AG04450 (cell line): ENCODE measurements around the gene EVC2. TPM values are rescaled to one million over a fixed set of nuclear protein-coding genes. Genes with fewer than 3 reads are reported as not detected.

ENCODE experiments used
- CTCF ChIA-PET: fragments of 300-600, 350-600 bp; formaldehyde crosslinking; extraction: SDS; loops from one replicate; lab custom pipeline; 2022; ENCODE audit warnings: antibody characterized with exemption, inconsistent platforms; lab: Charles Lee
- POLR2A ChIA-PET: fragments of 350-600 bp; formaldehyde crosslinking; extraction: SDS; loops from one replicate; lab custom pipeline; 2021; ENCODE audit warnings: antibody characterized with exemption, inconsistent platforms; lab: Yijun Ruan, JAX
- DNase-seq: peaks from one replicate; pipeline ENCODE4 v3.0.0-alpha.2; 2011; ENCODE audit warnings: low read depth, low spot score
- H3K27ac ChIP-seq: one replicate; pipeline ENCODE4 v1.5.1; 2012; ENCODE audit warnings: low read depth, low read length, control low read depth
- H3K27me3 ChIP-seq: one replicate; pipeline ENCODE4 v1.6.0; 2012; ENCODE audit warnings: low read length; ENCODE audit not compliant: control insufficient read depth, insufficient read depth
- H3K4me3 ChIP-seq: 2 replicates; pipeline ENCODE4 v1.5.1; 2011; ENCODE audit warnings: mild to moderate bottlenecking, low read depth, low read length, control low read depth
- H3K9me3 ChIP-seq: 2 replicates; pipeline ENCODE4 v1.5.1; 2012; ENCODE audit warnings: low read length; ENCODE audit not compliant: control insufficient read depth, insufficient read depth
- CTCF ChIP-seq: IDR thresholded peaks from 2 replicates; pipeline ENCODE4 v1.5.1; 2011; ENCODE audit warnings: low read depth, low read length, control low read depth, inconsistent platforms
- polyA plus RNA-seq: library from polyadenylated mRNA; depleted of rRNA; stranded (reverse); fragments of >200 nt; gene quantifications from 2 replicates; pipeline ENCODE4 v1.2.3, GENCODE V29; 2011

Gene EVC2
- polyA plus RNA-seq, 1 experiment = 2.1 TPM

DNA sequence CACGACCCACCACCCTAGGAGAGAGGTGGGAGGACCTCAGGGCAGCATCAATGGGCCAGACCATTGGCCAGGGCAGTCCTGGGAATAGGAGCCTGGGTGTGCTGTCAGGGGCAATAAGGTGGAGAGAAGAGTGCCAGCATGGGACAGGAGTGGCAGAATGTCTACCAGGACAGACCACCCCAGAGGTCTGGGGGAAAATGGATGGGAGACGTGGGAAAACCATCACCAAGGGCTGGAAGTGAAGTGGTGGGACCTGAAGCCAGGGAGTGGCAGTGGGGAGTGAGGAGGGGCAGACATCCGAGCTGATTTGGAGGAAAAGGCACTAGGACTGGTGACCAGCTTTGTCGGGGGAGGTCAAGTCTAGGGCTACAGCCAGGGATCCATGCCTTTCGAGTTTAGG lies 993 bp downstream of the EVC2 start:
- Histone ChIP-seq H3K27me3 (no peaks in the 10 kb centered on the region), H3K9me3 (no peaks in the 10 kb centered on the region), H3K27ac (no peak overlapping the region), H3K4me3 (peak overlapping the region; percentile 76)
- POLR2A ChIA-PET = interaction anchor here (1.5 kb wide), 1 partner anchor 45 kb away, joined by 3 read pairs; no protein-coding TSS in a partner anchor
- TF ChIP-seq CTCF = no peak
- no peak for DNase-seq
- CTCF ChIA-PET = no interaction called here

GRCh38 chr4:5706486-5707290 lies 1.7 kb downstream of the EVC2 start:
- no peak for TF ChIP-seq CTCF
- DNase-seq = no peak
- Histone ChIP-seq H3K9me3 (no peaks in the 10 kb centered on the region), H3K27ac (no peak overlapping the region), H3K4me3 (no peak overlapping the region; the same call in 1 of the 2 replicates), H3K27me3 (no peaks in the 10 kb centered on the region)
- CTCF ChIA-PET = no interaction called here
- POLR2A ChIA-PET = no interaction called here

- DNase-seq = no peak
- Histone ChIP-seq H3K27me3 (no peaks in the 10 kb centered on the region), H3K9me3 (no peaks in the 10 kb centered on the region), H3K27ac (no peak overlapping the region), H3K4me3 (no peak overlapping the region)
- TF ChIP-seq CTCF = no peak
- POLR2A ChIA-PET = no interaction called here
- CTCF ChIA-PET = interaction anchor here (0.6 to 0.8 kb wide), 2 partner anchors 8 to 85 kb away, joined by 4 to 5 read pairs; no protein-coding TSS in a partner anchor
Observed at GRCh38 chr4:5705647-5706320, 2.6 kb downstream of the EVC2 start.

DNA sequence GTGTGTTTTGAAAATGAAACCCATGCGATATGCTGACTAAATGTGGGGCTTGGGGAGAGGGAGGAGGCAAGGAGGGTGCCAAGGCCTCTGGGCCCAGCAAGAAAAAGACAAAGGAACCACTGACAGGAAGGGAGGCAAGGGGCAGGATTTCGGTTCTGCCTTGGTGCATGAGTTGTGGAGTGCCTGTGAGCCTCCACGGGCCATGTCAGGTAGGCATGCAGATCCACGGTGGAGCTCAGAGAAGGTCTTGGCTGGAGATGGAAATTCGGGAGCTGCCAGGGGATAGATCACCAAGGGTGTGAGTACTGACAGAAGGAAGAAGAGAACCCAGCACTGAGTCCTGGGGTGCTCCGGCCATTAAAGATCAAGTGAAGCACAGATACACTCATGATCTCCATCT lies 4.1 kb downstream of the EVC2 start:
- POLR2A ChIA-PET = interaction anchor here (1.2 kb wide), 1 partner anchor 45 kb away, joined by 6 read pairs; no protein-coding TSS in a partner anchor
- H3K27me3 ChIP-seq = no peaks in the 10 kb centered on the region
- DNase-seq = no peak
- H3K4me3 ChIP-seq = no peak overlapping the region
- no peaks in the 10 kb centered on the region for H3K9me3 ChIP-seq
- CTCF ChIA-PET = interaction anchor here (1.6 kb wide), 1 partner anchor 86 kb away, joined by 8 read pairs; no protein-coding TSS in a partner anchor
- TF ChIP-seq CTCF = no peak
- no peak overlapping the region for H3K27ac ChIP-seq
